ENCODE results near the gene POLR3GL.

DNA sequence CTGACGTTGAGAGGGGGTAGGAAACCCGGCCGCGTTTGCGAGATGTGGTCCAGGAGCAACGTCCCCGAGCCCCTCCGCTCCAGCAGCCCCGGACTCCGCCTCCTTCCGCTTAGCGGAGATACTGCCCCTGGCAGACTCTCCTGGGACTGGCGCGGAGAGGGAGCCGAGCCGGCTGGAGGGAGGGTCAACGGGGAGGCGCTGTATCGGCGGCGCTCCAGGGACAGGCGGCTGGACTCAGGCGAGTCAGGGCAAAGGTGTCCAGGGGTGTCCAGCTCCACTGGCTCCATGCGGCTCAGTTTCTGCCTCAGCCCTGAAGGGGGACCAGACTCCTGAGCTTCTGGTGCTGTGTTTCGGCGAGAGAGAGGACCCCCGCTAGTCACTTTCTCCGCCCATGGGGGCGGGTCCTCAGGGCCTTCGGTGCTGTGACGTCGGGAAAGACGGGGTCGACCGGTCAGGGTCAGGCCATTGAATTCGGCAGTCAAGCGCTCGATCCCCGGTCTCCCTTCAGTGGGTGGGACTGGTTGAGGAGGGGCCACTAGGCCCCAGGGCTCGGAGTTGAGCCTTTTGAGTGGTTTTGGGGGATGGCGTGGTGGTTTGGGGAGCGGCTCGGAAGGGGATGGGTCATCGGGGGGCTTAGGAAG, 3.9 kb upstream of the POLR3GL start:
- TF ChIP-seq EZH2 (IDR thresholded peaks at IDR 0.05; ENCODE audit: low read depth): no peak
- TF ChIP-seq, protein P1, sequence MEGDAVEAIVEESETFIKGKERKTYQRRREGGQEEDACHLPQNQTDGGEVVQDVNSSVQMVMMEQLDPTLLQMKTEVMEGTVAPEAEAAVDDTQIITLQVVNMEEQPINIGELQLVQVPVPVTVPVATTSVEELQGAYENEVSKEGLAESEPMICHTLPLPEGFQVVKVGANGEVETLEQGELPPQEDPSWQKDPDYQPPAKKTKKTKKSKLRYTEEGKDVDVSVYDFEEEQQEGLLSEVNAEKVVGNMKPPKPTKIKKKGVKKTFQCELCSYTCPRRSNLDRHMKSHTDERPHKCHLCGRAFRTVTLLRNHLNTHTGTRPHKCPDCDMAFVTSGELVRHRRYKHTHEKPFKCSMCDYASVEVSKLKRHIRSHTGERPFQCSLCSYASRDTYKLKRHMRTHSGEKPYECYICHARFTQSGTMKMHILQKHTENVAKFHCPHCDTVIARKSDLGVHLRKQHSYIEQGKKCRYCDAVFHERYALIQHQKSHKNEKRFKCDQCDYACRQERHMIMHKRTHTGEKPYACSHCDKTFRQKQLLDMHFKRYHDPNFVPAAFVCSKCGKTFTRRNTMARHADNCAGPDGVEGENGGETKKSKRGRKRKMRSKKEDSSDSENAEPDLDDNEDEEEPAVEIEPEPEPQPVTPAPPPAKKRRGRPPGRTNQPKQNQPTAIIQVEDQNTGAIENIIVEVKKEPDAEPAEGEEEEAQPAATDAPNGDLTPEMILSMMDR (conservative IDR thresholded peaks at IDR 0.05): no peak

All from PC-9 (cell line).